Panc1 (cell line): ENCODE data around the gene CSNK2A1.

Source experiments
- CTCF ChIP-seq: fragments of 450-650 bp; IDR thresholded peaks from 2 replicates; pipeline ENCODE4 v1.5.1; 2017; ENCODE audit warnings: mild to moderate bottlenecking
- POLR2AphosphoS5 ChIP-seq: IDR thresholded peaks from 2 replicates; pipeline ENCODE4 v1.6.1; 2012; ENCODE audit warnings: mild to moderate bottlenecking, low read depth, low read length, moderate library complexity
- REST ChIP-seq, 2 experiments: IDR thresholded peaks; 2 replicates each; pipeline ENCODE4 v1.6.1; 2011 to 2012; ENCODE audit warnings: low read depth in 2 of 2, control low read depth in 1 of 2, low read length in 1 of 2, mild to moderate bottlenecking in 1 of 2, moderate library complexity in 1 of 2; ENCODE audit not compliant: insufficient read depth in 1 of 2
- SIN3A ChIP-seq: IDR thresholded peaks from 2 replicates; pipeline ENCODE4 v1.6.1; 2012; ENCODE audit warnings: low read depth, mild to moderate bottlenecking, low read length, moderate library complexity, borderline replicate concordance; ENCODE audit not compliant: insufficient read depth

GRCh38 chr20:542777-543368 lies 717 bp downstream of the CSNK2A1 start:
- no peak for TF ChIP-seq CTCF
- TF ChIP-seq SIN3A, result no peak
- no peak for TF ChIP-seq REST (IDR thresholded peaks at IDR 0.05; ENCODE audit: insufficient read depth in 1 of 2, low read depth in 2 of 2, low read length in 1 of 2)
- TF ChIP-seq POLR2AphosphoS5, result no peak
